Mesothelial cell of epicardium (in vitro differentiated cells): ENCODE measurements around the gene PAX8. TPM values are rescaled to one million over a fixed set of nuclear protein-coding genes. Genes with fewer than 3 reads are reported as not detected.

Experiments
- DNase-seq, 2 experiments: peaks; one replicate each; pipeline ENCODE4 v3.0.0; 2021; ENCODE audit warnings: low spot score in 2 of 2; ENCODE audit not compliant: unreplicated experiment in 2 of 2
- H3K27ac Mint-ChIP-seq: 2 replicates; pipeline ENCODE4 v1.8.0; 2021; ENCODE audit warnings: mixed read lengths
- H3K27me3 Mint-ChIP-seq: 2 replicates; pipeline ENCODE4 v1.8.0; 2021; ENCODE audit warnings: low read depth, mixed read lengths
- H3K36me3 Mint-ChIP-seq: 2 replicates; pipeline ENCODE4 v1.8.0; 2021; ENCODE audit warnings: mixed read lengths
- H3K4me1 Mint-ChIP-seq: 2 replicates; pipeline ENCODE4 v1.8.0; 2021; ENCODE audit warnings: mixed read lengths
- H3K4me3 Mint-ChIP-seq: 2 replicates; pipeline ENCODE4 v1.8.0; 2021; ENCODE audit warnings: mild to moderate bottlenecking, moderate library complexity, mixed read lengths
- H3K9me3 Mint-ChIP-seq: 2 replicates; pipeline ENCODE4 v1.8.0; 2021; ENCODE audit warnings: mixed read lengths
- CTCF ChIP-seq: fragments of 200-600 bp; sonication (generic); IDR thresholded peaks from one replicate; pipeline ENCODE4 v1.5.0; 2021; ENCODE audit warnings: antibody characterized with exemption; ENCODE audit not compliant: unreplicated experiment
- total RNA-seq: library from RNA; stranded (reverse); gene quantifications from 3 replicates; pipeline ENCODE4 v1.2.1, GENCODE V29; 2021

The PAX8 gene
- total RNA-seq, 1 donor from 2014 or later: 0.13 TPM

- Mint-ChIP-seq H3K4me1 (no peaks in the 10 kb centered on the region), H3K4me3 (no peak overlapping the region), H3K27ac (no peak overlapping the region), H3K27me3 (no peaks in the 10 kb centered on the region), H3K9me3 (no peaks in the 10 kb centered on the region), H3K36me3 (peaks cover 2% of the 10 kb centered on the region)
- DNase-seq: no peak
- no peak for TF ChIP-seq CTCF
These were observed 87.8 kb downstream of the PAX8 start for GRCh38 chr2:113190871-113191270.

DNA sequence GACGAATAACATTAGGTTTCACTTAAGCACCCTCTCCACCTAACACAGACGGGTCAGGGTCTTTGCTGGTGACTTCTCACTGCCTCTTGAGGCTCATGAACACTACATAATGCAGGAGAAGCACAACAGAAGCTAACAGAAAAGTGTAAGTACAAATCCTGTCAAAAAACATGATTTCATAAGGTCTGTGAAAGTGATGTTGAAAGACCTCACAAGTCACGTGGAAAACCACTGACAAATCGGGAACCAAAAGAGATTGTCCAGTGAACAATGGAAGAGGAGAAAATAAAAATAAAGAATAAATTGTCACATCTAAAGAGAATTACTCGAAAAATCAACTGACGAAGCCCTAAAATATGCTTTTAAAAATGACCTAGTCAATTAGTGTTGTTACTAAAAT, 91.0 kb downstream of the PAX8 start:
- Mint-ChIP-seq H3K27me3 (no peaks in the 10 kb centered on the region), H3K27ac (no peak overlapping the region), H3K4me3 (no peak overlapping the region), H3K36me3 (peaks cover 2% of the 10 kb centered on the region), H3K4me1 (no peaks in the 10 kb centered on the region), H3K9me3 (no peaks in the 10 kb centered on the region)
- DNase-seq: no peak
- TF ChIP-seq CTCF: no peak

GRCh38 chr2:113186433-113186796, 92.3 kb downstream of the PAX8 start:
- no peak for DNase-seq
- Mint-ChIP-seq H3K27me3 (no peaks in the 10 kb centered on the region), H3K4me3 (no peak overlapping the region), H3K27ac (no peak overlapping the region), H3K9me3 (no peaks in the 10 kb centered on the region), H3K4me1 (no peaks in the 10 kb centered on the region), H3K36me3 (peaks cover 2% of the 10 kb centered on the region)
- TF ChIP-seq CTCF: no peak

DNA sequence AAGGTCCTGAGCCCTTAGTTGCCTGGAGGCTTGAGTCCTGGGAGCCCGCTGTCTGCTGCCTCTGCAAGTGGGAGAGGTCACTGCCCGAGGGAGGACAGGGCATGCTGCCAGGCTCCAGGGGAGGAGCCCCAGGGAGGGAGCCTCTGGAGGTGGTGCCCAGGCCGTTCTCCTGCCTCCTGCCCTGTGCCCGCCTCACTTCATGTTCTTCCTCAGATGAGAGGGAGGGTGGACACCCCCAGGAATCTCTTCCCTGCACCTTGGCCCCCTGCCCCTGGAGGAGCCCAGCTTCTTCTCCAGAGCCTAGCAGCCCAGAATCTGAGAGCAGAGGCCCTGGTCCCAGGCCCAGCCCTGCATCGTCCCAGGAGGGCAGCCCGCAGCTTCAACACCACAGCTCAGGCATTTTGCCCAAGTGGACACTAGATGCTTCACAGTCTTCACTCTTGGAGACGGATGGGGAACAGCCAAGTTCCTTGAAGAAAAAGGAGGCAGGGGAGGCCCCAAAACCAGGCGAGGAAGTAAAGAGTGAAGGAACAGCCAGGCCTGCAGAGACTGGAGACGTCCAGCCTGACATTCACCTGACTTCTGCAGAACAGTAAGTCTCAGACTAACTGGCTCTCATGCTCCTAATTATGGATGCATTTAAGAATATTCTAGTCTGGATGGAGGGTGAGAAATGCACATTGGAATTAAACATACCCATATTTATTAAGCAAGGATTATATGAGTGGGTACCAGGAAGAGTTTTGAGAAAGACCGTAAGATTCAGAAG, 92.9 kb downstream of the PAX8 start:
- H3K27ac Mint-ChIP-seq: no peak overlapping the region

GRCh38 chr2:113184531-113185230, 94.0 kb downstream of the PAX8 start:
- H3K4me3 Mint-ChIP-seq: no peak overlapping the region
- H3K36me3 Mint-ChIP-seq: peaks cover 2% of the 10 kb centered on the region
- TF ChIP-seq CTCF: no peak
- H3K27me3 Mint-ChIP-seq: no peaks in the 10 kb centered on the region
- H3K4me1 Mint-ChIP-seq: peaks cover 7% of the 10 kb centered on the region
- H3K27ac Mint-ChIP-seq: no peak overlapping the region
- DNase-seq: no peak
- no peaks in the 10 kb centered on the region for H3K9me3 Mint-ChIP-seq

More for the DNA sequence above, 92.9 kb downstream of the PAX8 start:
- Mint-ChIP-seq H3K36me3 (peaks cover 2% of the 10 kb centered on the region), H3K4me1 (no peaks in the 10 kb centered on the region), H3K9me3 (no peaks in the 10 kb centered on the region), H3K27me3 (no peaks in the 10 kb centered on the region), H3K4me3 (no peak overlapping the region)
- TF ChIP-seq CTCF: no peak
- DNase-seq: no peak
